NT2/D1 (cell line): Measurements from ENCODE around the gene SIGLEC12.

Source experiments
- YY1 ChIP-seq: IDR thresholded peaks from 2 replicates; pipeline ENCODE4 v1.6.1; 2011; ENCODE audit not compliant: insufficient read length, insufficient read depth
- ZNF274 ChIP-seq: IDR thresholded peaks from 2 replicates; pipeline ENCODE4 v1.6.1; 2011; ENCODE audit warnings: mild to moderate bottlenecking, low read depth, low read length

GRCh38 chr19:51505904-51506303 is 4.3 kb upstream of the SIGLEC12 start:
- no peak for TF ChIP-seq ZNF274
- no peak for TF ChIP-seq YY1
